ENCODE data around the gene CDR2. TPM values are rescaled to one million over a fixed set of nuclear protein-coding genes. Genes with fewer than 3 reads are reported as not detected.

The CDR2 gene
- total and polyA plus RNA-seq, 9 of the 15 experiments (the other 6 are each of a cell fraction or from before 2014, with no cell fraction given) = 4.6 to 30.3 (median 19.9) TPM

- TF ChIP-seq ZNF592 (IDR thresholded peaks at IDR 0.05) (no peak), MLLT1 (IDR thresholded peaks at IDR 0.05) (no peak), SP2 (IDR thresholded peaks at IDR 0.05; ENCODE audit: extremely low read depth, low read depth, low read length, poor library complexity, severe bottlenecking) (no peak), JUN (IDR thresholded peaks at IDR 0.05; ENCODE audit: borderline replicate concordance, low read depth, low read length) (no peak), JUN (CRISPR knock-in tag; IDR thresholded peaks at IDR 0.05; ENCODE audit: borderline replicate concordance) (no peak), NFE2L1 (tag; IDR thresholded peaks at IDR 0.05; ENCODE audit: borderline replicate concordance, low read depth) (no peak), CREBBP (IDR thresholded peaks at IDR 0.05; ENCODE audit: low read depth, low read length) (no peak), ZNF518B (CRISPR knock-in tag; IDR thresholded peaks at IDR 0.05) (no peak), BRD4 (IDR thresholded peaks at IDR 0.05) (no peak), ZBTB11 (CRISPR knock-in tag; IDR thresholded peaks at IDR 0.05) (no peak), FOXK2 (conservative IDR thresholded peaks at IDR 0.05 in 1 of 2, IDR thresholded peaks at IDR 0.05 in 1 of 2; ENCODE audit: low read depth in 2 of 2) (no peak), KLF1 (tag; IDR thresholded peaks at IDR 0.05) (no peak), MTA2 (IDR thresholded peaks at IDR 0.05; ENCODE audit: low read depth) (no peak)
These were observed 5.1 kb downstream of the CDR2 start (continued) for GRCh38 chr16:22369221-22369811.
